ENCODE data around the gene HSD17B11.

- TF ChIP-seq CTCF (conservative IDR thresholded peaks at IDR 0.05 in 1 of 2, IDR thresholded peaks at IDR 0.05 in 1 of 2; ENCODE audit: low read depth in 1 of 2, low read length in 2 of 2) (no peak), EZH2 (IDR thresholded peaks at IDR 0.05; ENCODE audit: low read length, missing control alignments) (no peak)
Measured at GRCh38 chr4:87406462-87406861, 15.5 kb upstream of the HSD17B11 start.

Measured in fibroblast of lung (primary cell).